H9 (cell line): ENCODE data around the gene TNRC18. TPM values are rescaled to one million over a fixed set of nuclear protein-coding genes. Genes with fewer than 3 reads are reported as not detected.

Source experiments
- DNase-seq: peaks from one replicate; pipeline ENCODE4 v3.0.0-alpha.2; 2017
- H2AFZ ChIP-seq: one replicate; pipeline ENCODE4 v1.6.1; 2013; ENCODE audit warnings: mild to moderate bottlenecking, low read length, control low read depth, moderate library complexity
- H2AK5ac ChIP-seq: 2 replicates; pipeline ENCODE4 v1.6.1; 2013; ENCODE audit warnings: low read length, control low read depth, mixed read lengths; ENCODE audit not compliant: insufficient read length
- H2BK120ac ChIP-seq: one replicate; pipeline ENCODE4 v1.6.1; 2013; ENCODE audit warnings: low read depth, mild to moderate bottlenecking, low read length, control low read depth, inconsistent platforms; ENCODE audit not compliant: poor library complexity, severe bottlenecking
- H2BK12ac ChIP-seq: 2 replicates; pipeline ENCODE4 v1.6.1; 2013; ENCODE audit warnings: low read length, control low read depth, mixed read lengths, low read depth; ENCODE audit not compliant: insufficient read length
- H2BK15ac ChIP-seq: 2 replicates; pipeline ENCODE4 v1.6.1; 2013; ENCODE audit warnings: low read depth, low read length, control low read depth
- H2BK20ac ChIP-seq: one replicate; pipeline ENCODE4 v1.6.1; 2013; ENCODE audit warnings: low read depth, mild to moderate bottlenecking, low read length, control low read depth, inconsistent platforms; ENCODE audit not compliant: poor library complexity, severe bottlenecking
- H2BK5ac ChIP-seq: 2 replicates; pipeline ENCODE4 v1.6.1; 2013; ENCODE audit warnings: low read length, control low read depth, mixed read lengths; ENCODE audit not compliant: insufficient read length
- H3K14ac ChIP-seq: 2 replicates; pipeline ENCODE4 v1.6.1; 2013; ENCODE audit warnings: low read length, control low read depth; ENCODE audit not compliant: insufficient read depth
- H3K18ac ChIP-seq: 2 replicates; pipeline ENCODE4 v1.6.1; 2013; ENCODE audit warnings: low read depth, mild to moderate bottlenecking, mixed read lengths, low read length, control low read depth; ENCODE audit not compliant: insufficient read length
- H3K23ac ChIP-seq: 2 replicates; pipeline ENCODE4 v1.6.1; 2013; ENCODE audit warnings: low read length, control low read depth, mixed read lengths, low read depth; ENCODE audit not compliant: insufficient read length
- H3K23me2 ChIP-seq: 2 replicates; pipeline ENCODE4 v1.6.1; 2013; ENCODE audit warnings: low read depth, mild to moderate bottlenecking, mixed read lengths, low read length, control low read depth; ENCODE audit not compliant: insufficient read length, poor library complexity, severe bottlenecking
- H3K27ac ChIP-seq: 2 replicates; pipeline ENCODE4 v1.5.1; 2013; ENCODE audit warnings: low read length, control low read depth, mixed read lengths, low read depth; ENCODE audit not compliant: insufficient read length
- H3K27me3 ChIP-seq: 2 replicates; pipeline ENCODE4 v1.6.1; 2013; ENCODE audit warnings: low read length, control low read depth, inconsistent platforms; ENCODE audit not compliant: insufficient read depth
- H3K4ac ChIP-seq: 2 replicates; pipeline ENCODE4 v1.6.1; 2013; ENCODE audit warnings: low read depth, mild to moderate bottlenecking, control low read depth, inconsistent platforms, low read length, moderate library complexity
- H3K4me1 ChIP-seq: 2 replicates; pipeline ENCODE4 v1.6.1; 2013; ENCODE audit warnings: low read length, control low read depth, inconsistent platforms; ENCODE audit not compliant: insufficient read depth
- H3K4me2 ChIP-seq: 2 replicates; pipeline ENCODE4 v1.6.1; 2013; ENCODE audit warnings: low read length, control low read depth, mixed read lengths; ENCODE audit not compliant: insufficient read length, insufficient read depth
- H3K56ac ChIP-seq: 2 replicates; pipeline ENCODE4 v1.6.1; 2013; ENCODE audit warnings: low read depth, mild to moderate bottlenecking, mixed read lengths, low read length, control low read depth; ENCODE audit not compliant: insufficient read length
- H3K79me1 ChIP-seq: 2 replicates; pipeline ENCODE4 v1.6.1; 2013; ENCODE audit warnings: low read depth, mild to moderate bottlenecking, moderate library complexity, low read length, control low read depth, inconsistent platforms; ENCODE audit not compliant: insufficient read depth, poor library complexity, severe bottlenecking
- H3K79me2 ChIP-seq: 2 replicates; pipeline ENCODE4 v1.6.1; 2013; ENCODE audit warnings: low read length, control low read depth, inconsistent platforms; ENCODE audit not compliant: insufficient read depth
- H3K9ac ChIP-seq: 2 replicates; pipeline ENCODE4 v1.6.1; 2013; ENCODE audit warnings: low read length, control low read depth, mixed read lengths; ENCODE audit not compliant: insufficient read length; ENCODE audit errors: extremely low read depth
- H3K9me3 ChIP-seq: one replicate; pipeline ENCODE4 v1.6.1; 2013; ENCODE audit warnings: low read depth, low read length, inconsistent platforms; ENCODE audit not compliant: control insufficient read depth
- H3T11ph ChIP-seq: one replicate; pipeline ENCODE4 v1.6.1; 2013; ENCODE audit warnings: mild to moderate bottlenecking, low read length, control low read depth, inconsistent platforms
- H4K20me1 ChIP-seq: one replicate; pipeline ENCODE4 v1.6.1; 2013; ENCODE audit not compliant: control insufficient read depth, insufficient read length, insufficient read depth
- H4K5ac ChIP-seq: 2 replicates; pipeline ENCODE4 v1.6.1; 2013; ENCODE audit warnings: low read depth, mild to moderate bottlenecking, mixed read lengths, low read length, control low read depth; ENCODE audit not compliant: insufficient read length
- H4K8ac ChIP-seq: replicated peaks from 2 replicates; pipeline ENCODE4 v1.6.1; 2013; ENCODE audit warnings: low read length, control low read depth, mixed read lengths, low read depth; ENCODE audit not compliant: insufficient read length
- H4K91ac ChIP-seq: 2 replicates; pipeline ENCODE4 v1.6.1; 2013; ENCODE audit warnings: low read depth, mild to moderate bottlenecking, moderate library complexity, mixed read lengths, low read length, control low read depth; ENCODE audit not compliant: insufficient read length
- H3K27ac Mint-ChIP-seq, 3 experiments: 2 replicates in 2 of 3; 3 replicates in 1 of 3; pipeline ENCODE4 v1.8.0; 2020 to 2021; ENCODE audit warnings: mixed read lengths in 3 of 3, mild to moderate bottlenecking in 1 of 3, moderate library complexity in 1 of 3
- H3K27me3 Mint-ChIP-seq: 2 replicates; pipeline ENCODE4 v1.8.0; 2021; ENCODE audit warnings: low read depth, mild to moderate bottlenecking, moderate library complexity, mixed read lengths
- H3K36me3 Mint-ChIP-seq, 3 experiments: 2 replicates in 2 of 3; 3 replicates in 1 of 3; pipeline ENCODE4 v1.8.0; 2020 to 2021; ENCODE audit warnings: low read depth in 3 of 3, mixed read lengths in 3 of 3; ENCODE audit not compliant: insufficient read depth in 1 of 3
- H3K4me1 Mint-ChIP-seq, 2 experiments: 2 replicates each; pipeline ENCODE4 v1.8.0; 2020; ENCODE audit warnings: mixed read lengths in 2 of 2
- H3K4me3 Mint-ChIP-seq, 2 experiments: 2 replicates in 1 of 2; 3 replicates in 1 of 2; pipeline ENCODE4 v1.8.0; 2020 to 2021; ENCODE audit warnings: mild to moderate bottlenecking in 2 of 2, mixed read lengths in 2 of 2, moderate library complexity in 1 of 2
- H3K9me3 Mint-ChIP-seq, 2 experiments: 2 replicates in 1 of 2; 3 replicates in 1 of 2; pipeline ENCODE4 v1.8.0; 2020; ENCODE audit warnings: mild to moderate bottlenecking in 2 of 2, mixed read lengths in 2 of 2, moderate library complexity in 1 of 2
- WGBS: extraction: QIAGEN DNeasy Blood & Tissue Kit; methylation state at CpG from one replicate; pipeline ENCODE4 v1.1.7; 2013; ENCODE audit warnings: missing lambda C conversion rate, low lambda C conversion rate, mixed read lengths; ENCODE audit not compliant: insufficient read length; ENCODE audit errors: extremely low coverage; 5-methylcytosine and 5-hydroxymethylcytosine counted together
- total RNA-seq: library from RNA; stranded (reverse); gene quantifications from 2 replicates; pipeline ENCODE4 v1.2.1, GENCODE V29; 2021
- TF ChIP-seq, protein P1 (sequence below): fragments of 200-600 bp; sonication (generic); conservative IDR thresholded peaks from 3 replicates; pipeline ENCODE4 v1.8.0; 2021; ENCODE audit warnings: antibody characterized with exemption, mild to moderate bottlenecking

The TNRC18 gene
- total RNA-seq, 1 experiment from 2014 or later: 21.2 TPM

DNA sequence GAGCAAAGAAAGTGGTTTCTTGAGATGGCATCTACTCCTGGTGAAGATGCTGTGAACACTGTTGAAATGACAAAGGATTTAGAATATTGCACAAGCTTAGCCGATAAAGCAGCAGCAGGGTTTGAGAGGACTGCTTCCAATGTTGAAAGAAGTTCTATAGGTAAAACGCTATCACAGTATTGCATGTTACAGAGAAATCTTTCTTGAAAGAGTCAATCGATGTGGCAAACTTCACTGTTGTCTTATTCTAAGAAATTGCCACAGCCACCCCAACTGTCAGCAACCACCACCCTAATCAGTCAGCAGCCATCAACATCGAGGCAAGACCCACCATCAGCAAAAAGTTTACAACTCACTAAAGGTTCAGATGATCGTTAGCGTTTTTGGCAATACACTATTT lies 81.0 kb downstream of the TNRC18 start:
- no peak overlapping the region for H3K9ac ChIP-seq
- peaks cover 0 to 2% of the 10 kb centered on the region in 2 experiments; a peak in 1 of 4 replicates for H3K4me1 Mint-ChIP-seq

More for the DNA sequence above, 81.0 kb downstream of the TNRC18 start:
- Histone ChIP-seq H3K4ac (no peak overlapping the region), H2BK15ac (no peak overlapping the region), H4K8ac (no peak overlapping the region), H3K18ac (no peak overlapping the region), H3K27ac (no peak overlapping the region), H3K14ac (no peak overlapping the region), H3K4me2 (no peak overlapping the region), H2BK5ac (no peak overlapping the region), H3K23me2 (no peaks in the 10 kb centered on the region), H3K79me1 (no peaks in the 10 kb centered on the region), H2BK120ac (no peak overlapping the region), H3T11ph (no peak overlapping the region), H2AK5ac (no peak overlapping the region), H4K20me1 (no peaks in the 10 kb centered on the region), H3K23ac (no peak overlapping the region), H4K5ac (no peak overlapping the region), H3K27me3 (no peaks in the 10 kb centered on the region), H4K91ac (no peak overlapping the region), H3K56ac (no peak overlapping the region), H3K9me3 (no peaks in the 10 kb centered on the region), H2BK12ac (no peak overlapping the region), H3K4me1 (no peaks in the 10 kb centered on the region), H3K79me2 (no peaks in the 10 kb centered on the region), H2AFZ (no peak overlapping the region), H2BK20ac (no peak overlapping the region)
- TF ChIP-seq, protein P1, sequence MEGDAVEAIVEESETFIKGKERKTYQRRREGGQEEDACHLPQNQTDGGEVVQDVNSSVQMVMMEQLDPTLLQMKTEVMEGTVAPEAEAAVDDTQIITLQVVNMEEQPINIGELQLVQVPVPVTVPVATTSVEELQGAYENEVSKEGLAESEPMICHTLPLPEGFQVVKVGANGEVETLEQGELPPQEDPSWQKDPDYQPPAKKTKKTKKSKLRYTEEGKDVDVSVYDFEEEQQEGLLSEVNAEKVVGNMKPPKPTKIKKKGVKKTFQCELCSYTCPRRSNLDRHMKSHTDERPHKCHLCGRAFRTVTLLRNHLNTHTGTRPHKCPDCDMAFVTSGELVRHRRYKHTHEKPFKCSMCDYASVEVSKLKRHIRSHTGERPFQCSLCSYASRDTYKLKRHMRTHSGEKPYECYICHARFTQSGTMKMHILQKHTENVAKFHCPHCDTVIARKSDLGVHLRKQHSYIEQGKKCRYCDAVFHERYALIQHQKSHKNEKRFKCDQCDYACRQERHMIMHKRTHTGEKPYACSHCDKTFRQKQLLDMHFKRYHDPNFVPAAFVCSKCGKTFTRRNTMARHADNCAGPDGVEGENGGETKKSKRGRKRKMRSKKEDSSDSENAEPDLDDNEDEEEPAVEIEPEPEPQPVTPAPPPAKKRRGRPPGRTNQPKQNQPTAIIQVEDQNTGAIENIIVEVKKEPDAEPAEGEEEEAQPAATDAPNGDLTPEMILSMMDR: no peak
- peaks cover 27 to 28% of the 10 kb centered on the region in 2 experiments for H3K9me3 Mint-ChIP-seq
- H3K36me3 Mint-ChIP-seq: peaks cover 8 to 34% (median 31%) of the 10 kb centered on the region in 3 experiments
- H3K27ac Mint-ChIP-seq: no peak overlapping the region
- WGBS: no CpG with 5 or more reads among the region's 6 CpGs
- H3K27me3 Mint-ChIP-seq: no peaks in the 10 kb centered on the region
- DNase-seq: no peak
- no peak overlapping the region for H3K4me3 Mint-ChIP-seq
